ENCODE measurements around the gene MORN5.
"Not testable (repeated sequence)": the region's sequence is repeated elsewhere in the genome, so short reads cannot be mapped to it uniquely, and the experiment has no call there.

MORN5 gene

DNA sequence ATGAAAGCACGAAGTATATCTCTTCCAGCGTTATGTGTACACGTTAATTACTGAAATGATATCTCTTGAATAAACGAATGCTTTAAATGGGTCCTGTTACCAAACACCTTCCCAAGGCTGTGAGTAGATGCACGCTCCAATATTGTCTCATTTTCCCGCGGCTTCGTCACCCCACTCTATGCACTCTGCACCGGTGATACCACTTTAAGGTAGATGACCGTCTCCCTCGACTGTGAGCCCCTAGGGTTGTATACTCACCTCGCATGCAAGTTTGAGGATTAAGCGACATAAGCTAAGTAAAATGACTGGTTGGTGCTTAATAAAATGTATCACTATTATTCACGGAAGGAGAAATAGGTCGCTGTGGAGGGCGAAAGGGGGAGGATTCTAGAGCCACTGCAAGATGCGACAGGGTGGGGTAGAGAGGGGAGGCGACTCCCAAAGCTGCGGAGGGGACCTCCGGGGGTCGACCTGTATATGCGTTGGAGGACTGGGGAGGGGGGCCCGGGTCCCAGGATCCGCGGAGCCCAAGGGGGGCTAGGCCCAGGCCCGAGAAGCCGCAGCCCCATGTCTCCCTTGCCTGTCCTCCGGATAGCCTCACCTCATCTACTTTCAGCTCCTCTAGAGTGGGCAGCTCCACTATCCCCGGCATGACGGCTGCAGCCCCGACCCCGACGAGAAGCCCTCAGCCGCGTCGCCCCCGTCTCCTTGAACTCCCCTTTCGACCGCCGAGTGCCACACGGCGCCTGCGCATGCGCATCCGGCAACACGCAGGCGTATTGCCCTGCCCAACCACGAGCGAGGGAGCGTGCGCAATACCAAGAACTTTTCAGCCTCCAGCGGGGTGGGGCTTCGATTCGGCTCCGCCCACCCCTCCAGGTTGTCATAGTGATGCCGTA is at the start of gene MORN5, which contains the start of gene NDUFA8:
TSS of gene MORN5 (plus strand) at position 883 of the 899 bp plus-strand sequence. CDS start 65 bp downstream, outside the sequence.
TSS of gene NDUFA8 (minus strand) at position 754 of the 899 bp plus-strand sequence. CDS start at position 652, 102 bp downstream.
- DNase-seq: peak; percentile 88 to 97 (median 93)
- intact Hi-C loops (cut with DNase I): no loop called here

DNA sequence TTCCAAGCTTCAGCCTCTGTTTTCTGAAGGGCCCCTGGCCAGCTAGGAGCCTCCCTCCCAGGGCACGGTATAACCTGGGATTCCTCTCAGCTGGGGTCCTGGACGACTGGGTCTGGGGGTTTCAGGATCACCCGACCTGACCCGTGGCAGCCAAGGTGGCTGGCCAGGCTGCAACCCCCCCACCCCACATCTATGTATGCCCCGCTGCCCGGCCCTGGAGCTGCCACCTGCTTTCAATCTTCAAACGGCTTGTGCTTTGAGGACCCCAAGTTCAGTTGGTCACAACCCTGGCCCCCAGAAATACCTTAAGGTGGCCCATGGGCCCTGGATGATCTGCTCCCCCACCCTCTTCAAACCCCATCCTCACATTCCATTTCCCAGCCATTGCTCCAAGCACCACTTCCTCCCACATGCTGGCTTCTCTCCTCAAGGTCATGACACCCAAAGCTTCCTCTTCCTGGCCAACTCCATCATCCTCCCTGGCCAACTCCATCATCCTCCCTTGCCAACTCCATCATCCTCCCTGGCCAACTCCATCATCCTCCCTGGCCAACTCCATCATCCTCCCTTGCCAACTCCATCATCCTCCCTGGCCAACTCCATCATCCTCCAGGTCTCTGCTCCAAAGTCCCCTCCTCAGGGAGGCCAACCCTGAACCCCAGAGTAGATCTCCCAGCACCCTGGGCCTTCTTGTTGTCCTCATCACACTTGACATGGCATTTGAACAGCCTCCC is 49.4 kb upstream of the MORN5 start:
- intact Hi-C loops (cut with DNase I): no loop called here
- DNase-seq: no peak

DNA sequence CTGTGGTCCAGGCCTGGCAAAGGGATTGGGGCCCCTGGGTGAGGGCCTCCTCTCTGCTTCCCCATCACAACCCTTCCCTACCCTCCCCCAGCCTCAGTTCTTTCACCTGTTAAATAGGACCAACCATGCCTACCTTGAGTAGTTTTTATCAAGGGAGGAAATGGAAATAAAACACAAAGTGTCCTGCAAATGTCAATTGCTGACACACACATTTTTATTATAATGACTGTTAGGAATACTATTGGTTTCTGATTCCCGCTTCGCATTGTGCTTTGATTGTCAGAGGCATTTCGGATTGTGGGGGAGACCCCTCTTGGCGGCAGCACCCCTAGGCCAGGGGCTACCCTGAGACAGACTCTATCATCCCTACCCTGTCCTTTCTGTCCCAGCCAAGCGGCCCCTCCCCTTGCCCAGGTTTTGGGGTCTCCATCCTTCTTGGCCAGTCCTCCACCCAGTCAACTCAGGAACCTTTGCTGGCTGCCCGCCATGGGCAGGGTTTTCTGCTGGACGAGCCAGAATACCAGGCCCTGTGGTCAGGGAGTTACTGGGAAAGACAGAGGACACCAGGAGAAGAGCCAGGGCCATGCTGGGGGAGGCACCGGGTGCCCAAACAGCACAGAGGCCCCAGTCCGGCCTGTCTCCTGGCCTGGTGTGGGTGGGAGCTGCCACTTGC is 48.2 kb upstream of the MORN5 start:
- intact Hi-C loops (cut with DNase I): no loop called here
- no peak for DNase-seq

GRCh38 chr9:122112238-122112637 is 47.5 kb upstream of the MORN5 start:
- no peak for DNase-seq
- intact Hi-C loops (cut with DNase I): no loop called here

DNA sequence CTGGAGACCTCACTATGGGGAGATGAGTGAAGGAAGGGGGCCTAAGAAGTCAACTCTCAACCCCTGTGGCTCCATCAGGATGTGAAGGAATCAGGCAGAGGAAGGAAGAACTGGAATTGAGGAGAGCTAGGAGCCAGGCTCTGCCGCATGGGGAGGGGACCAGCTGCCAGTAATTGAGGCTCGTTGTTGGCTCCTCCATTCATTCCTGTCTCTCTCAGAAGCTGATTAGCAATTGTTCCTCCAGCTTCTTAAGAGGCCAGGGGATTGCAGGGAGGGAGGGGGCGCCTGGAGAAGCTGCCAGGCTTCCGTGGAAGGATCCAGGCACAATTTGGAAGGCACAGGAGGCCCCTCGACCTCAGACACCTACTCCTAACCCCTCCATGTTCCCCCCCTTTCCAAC is 46.1 kb upstream of the MORN5 start:
- DNase-seq: no peak
- intact Hi-C loops (cut with DNase I): no loop called here

GRCh38 chr9:122115176-122116035 is 44.3 kb upstream of the MORN5 start:
- no peak for DNase-seq
- intact Hi-C loops (cut with DNase I): no loop called here

DNA sequence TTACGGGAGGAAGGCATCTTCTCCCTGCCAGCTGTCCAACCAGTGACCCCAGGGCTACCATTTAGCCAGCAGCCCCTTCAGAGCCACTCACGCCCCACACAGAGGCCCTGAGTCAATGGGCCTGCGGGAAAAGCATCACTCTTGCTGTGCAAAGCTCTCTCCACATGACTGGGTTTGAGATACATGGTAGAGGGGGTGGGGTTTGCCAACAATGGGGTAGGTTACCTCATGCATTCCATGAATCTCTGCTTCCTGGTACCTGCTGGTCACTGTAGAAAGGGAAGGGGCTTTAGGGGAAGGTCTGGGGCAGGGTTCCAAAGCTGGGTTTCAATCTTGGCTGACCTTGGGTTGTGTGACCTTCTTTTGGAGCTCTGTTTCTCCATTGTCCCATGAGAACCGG is 43.7 kb upstream of the MORN5 start:
- intact Hi-C loops (cut with DNase I): no loop called here
- no peak for DNase-seq

DNA sequence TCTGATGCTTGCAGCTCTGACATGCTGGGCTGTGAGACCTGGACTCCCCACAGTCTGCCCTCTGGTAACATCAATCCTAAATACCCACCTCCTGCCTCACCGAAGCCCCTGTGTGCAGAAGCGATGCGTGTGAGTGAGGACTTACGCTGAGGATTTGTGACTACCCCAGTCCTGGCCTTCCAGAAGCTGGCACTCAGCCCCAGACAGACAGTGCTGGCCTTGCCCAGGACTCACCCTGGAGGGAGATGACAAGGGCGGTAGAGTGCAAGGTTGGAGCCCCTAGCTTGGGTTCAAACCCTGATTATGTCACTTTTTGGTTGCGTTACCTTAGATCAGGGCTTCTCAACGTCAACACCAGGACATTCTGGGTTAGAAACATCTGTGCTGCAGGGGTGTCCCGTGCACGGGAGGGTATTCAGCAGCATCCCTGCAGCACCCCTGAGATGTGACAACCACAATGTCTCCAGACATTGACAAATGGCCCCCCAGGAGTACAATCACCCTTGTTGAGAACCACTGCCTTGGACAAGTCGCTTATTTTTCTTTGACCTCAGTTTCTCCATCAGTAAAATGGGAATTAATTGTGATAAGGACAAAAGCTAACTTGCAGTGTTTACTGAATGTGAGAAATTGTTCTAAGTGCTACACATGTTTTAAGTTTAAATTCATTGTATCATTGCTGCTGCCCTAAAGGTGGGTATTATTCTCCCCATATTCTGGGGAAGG is 43.1 kb upstream of the MORN5 start:
- DNase-seq: no peak
- intact Hi-C loops (cut with DNase I): no loop called here

DNA sequence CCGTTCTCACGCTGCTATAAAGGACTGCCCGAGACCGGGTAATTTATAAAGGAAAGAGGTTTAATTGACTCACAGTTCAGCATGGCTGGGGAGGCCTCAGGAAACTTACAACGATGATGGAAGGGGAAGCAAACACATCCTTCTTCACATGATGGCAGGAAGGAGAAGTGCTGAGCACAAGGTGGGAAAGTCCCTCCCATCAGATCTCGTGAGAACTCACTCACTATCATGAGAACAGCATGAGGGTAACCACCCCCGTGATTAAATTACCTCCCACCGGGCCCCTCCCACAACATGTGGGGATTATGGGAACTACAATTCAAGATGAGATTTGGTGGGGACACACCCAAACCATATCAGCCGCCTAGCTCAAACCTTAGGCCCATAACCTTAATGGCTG is 42.5 kb upstream of the MORN5 start:
- DNase-seq; intact Hi-C loops (cut with DNase I): not testable (repeated sequence)

DNA sequence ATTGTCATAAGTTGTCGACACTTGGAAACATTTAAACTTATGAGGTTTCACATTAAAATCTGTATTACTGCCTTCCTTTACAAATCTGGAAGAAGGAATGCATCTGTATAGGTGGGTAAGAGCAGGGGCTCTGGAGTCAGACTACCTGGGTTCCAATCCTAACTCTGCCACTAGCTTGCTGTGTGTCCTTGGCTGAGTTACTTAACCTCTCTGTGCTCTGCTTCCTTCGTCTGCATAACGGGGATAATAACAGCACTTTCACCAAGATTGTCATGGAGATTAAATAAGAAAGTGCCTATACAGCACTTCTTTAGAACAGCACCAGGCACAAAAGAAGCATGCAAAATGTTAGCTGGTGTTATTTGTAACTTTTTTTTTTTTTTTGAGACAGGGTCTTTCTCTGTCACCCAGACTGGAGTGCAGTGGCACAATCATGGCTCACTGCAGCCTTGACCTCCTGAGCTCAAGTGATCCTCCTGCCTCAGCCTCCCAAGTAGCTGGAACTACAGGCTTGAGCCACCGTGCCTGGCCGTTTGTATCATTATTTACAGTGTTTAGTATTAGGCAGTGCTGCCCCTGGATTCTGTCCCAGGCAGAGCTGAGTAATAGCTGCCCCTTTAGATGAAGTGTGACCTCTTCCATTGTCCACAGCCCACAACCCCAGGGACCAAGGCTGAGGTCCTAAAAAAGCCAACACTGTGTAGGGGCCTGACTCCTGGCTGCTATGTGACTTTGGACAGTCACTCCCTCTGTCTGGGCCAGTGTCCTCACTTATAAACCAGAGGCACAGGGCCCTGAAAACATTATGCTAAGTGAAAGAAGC is 41.2 kb upstream of the MORN5 start:
- intact Hi-C loops (cut with DNase I): no loop called here
- DNase-seq: no peak

DNA sequence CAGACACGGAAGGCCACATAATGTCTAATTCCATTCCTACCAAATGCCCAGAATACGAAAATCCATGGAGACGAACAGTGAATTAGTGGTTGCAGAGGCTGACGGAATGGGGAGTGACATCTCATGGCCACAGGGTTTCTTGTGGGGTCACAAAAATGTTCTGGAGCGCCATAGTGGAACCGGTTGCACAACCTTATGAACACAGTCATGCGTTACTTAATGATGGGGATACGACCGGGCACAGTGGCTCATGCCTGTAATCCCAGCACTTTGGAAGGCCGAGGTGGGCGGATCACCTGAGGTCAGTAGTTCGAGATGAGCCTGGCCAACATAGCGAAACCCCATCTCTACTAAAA is 40.6 kb upstream of the MORN5 start:
- intact Hi-C loops (cut with DNase I): no loop called here
- no peak for DNase-seq

GRCh38 chr9:122119721-122120120 is 40.0 kb upstream of the MORN5 start:
- intact Hi-C loops (cut with DNase I): loop anchor here (10.0 kb wide), 1 partner anchor 695 kb away; no protein-coding TSS in a partner anchor
- no peak for DNase-seq

GRCh38 chr9:122120316-122121071 is 39.2 kb upstream of the MORN5 start:
- intact Hi-C loops (cut with DNase I): loop anchor here (10.0 kb wide), 1 partner anchor 694 kb away; no protein-coding TSS in a partner anchor

GRCh38 chr9:122121391-122121790 is 38.3 kb upstream of the MORN5 start:
- DNase-seq: no peak
- intact Hi-C loops (cut with DNase I): loop anchor here (10.0 kb wide), 1 partner anchor 693 kb away; no protein-coding TSS in a partner anchor

More at GRCh38 chr9:122120316-122121071, 39.2 kb upstream of the MORN5 start:
- DNase-seq: no peak

GRCh38 chr9:122121931-122122330 is 37.8 kb upstream of the MORN5 start:
- intact Hi-C loops (cut with DNase I): loop anchor here (10.0 kb wide), 1 partner anchor 693 kb away; no protein-coding TSS in a partner anchor

DNA sequence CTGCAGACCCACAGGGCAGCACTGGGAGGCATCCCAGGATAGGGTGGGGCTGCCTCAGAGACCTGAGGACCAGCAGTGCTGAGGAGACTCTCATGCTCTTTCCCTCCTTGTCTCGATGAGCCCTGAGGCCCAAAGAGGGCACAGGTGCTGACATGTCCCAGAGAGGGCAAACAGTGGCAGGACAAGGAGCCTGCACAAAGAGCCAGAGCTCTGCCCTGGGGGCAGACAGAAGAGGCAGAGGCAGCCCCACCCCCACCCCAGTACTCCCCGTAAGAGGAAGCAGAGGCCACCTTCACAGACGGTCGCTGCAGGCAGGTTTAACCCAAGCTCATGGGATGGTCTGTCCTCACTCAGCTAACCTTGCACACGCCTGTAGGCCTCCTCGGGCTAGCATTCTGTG is 37.2 kb upstream of the MORN5 start:
- DNase-seq: no peak
- intact Hi-C loops (cut with DNase I): loop anchor here (10.0 kb wide), 1 partner anchor 692 kb away; no protein-coding TSS in a partner anchor

More at GRCh38 chr9:122121931-122122330, 37.8 kb upstream of the MORN5 start:
- no peak for DNase-seq
